Activated CD8-positive, alpha-beta T cell treated with anti-CD3 and anti-CD28 coated beads for 36 hours (primary cell): ENCODE data around the gene NMRK2. TPM values are rescaled to one million over a fixed set of nuclear protein-coding genes. Genes with fewer than 3 reads are reported as not detected.

ENCODE experiments used
- ATAC-seq: fragments of 200-7000 bp; cut with Tn5 transposase; one replicate; pipeline ENCODE4 v1.10.0; 2021; ENCODE audit warnings: mild to moderate bottlenecking, moderate library complexity
- CTCF ChIA-PET: fragments of 350-600 bp; sonication (Branson Sonifier 250); formaldehyde crosslinking; loops from one replicate; lab custom pipeline; 2021; ENCODE audit warnings: antibody characterized with exemption; lab: Charles Lee
- POLR2A ChIA-PET: fragments of 350-600 bp; sonication (Branson Sonifier 250); formaldehyde crosslinking; loops from one replicate; lab custom pipeline; 2021; ENCODE audit warnings: antibody characterized with exemption; lab: Charles Lee
- DNase-seq: peaks from one replicate; pipeline ENCODE4 v3.0.0-alpha.2; 2020
- H3K27ac Mint-ChIP-seq: one replicate; pipeline ENCODE4 v1.8.0; 2021; ENCODE audit warnings: mild to moderate bottlenecking, mixed read lengths
- H3K27me3 Mint-ChIP-seq: one replicate; pipeline ENCODE4 v1.8.0; 2021; ENCODE audit warnings: mixed read lengths
- H3K36me3 Mint-ChIP-seq: one replicate; pipeline ENCODE4 v1.8.0; 2021; ENCODE audit warnings: low read depth, mixed read lengths
- H3K4me1 Mint-ChIP-seq: one replicate; pipeline ENCODE4 v1.8.0; 2021; ENCODE audit warnings: low read depth, mixed read lengths
- H3K4me3 Mint-ChIP-seq: one replicate; pipeline ENCODE4 v1.8.0; 2021; ENCODE audit warnings: mild to moderate bottlenecking, moderate library complexity, mixed read lengths
- H3K9me3 Mint-ChIP-seq: one replicate; pipeline ENCODE4 v1.8.0; 2021; ENCODE audit warnings: mixed read lengths
- intact Hi-C: fragments of 100-400 bp; cut with micrococcal nuclease; formaldehyde crosslinking; loops from one replicate; pipeline ENCODE4 v1.10.0; 2022
- total RNA-seq, 2 experiments: library from RNA; stranded (reverse); gene quantifications; one replicate each; pipeline ENCODE4 v1.2.3, GENCODE V29; 2021
- TF ChIP-seq, protein P1 (sequence below): fragments of 200-600 bp; IDR thresholded peaks from one replicate; pipeline ENCODE4 v1.8.0; 2022; ENCODE audit warnings: antibody characterized with exemption, mild to moderate bottlenecking

The NMRK2 gene
- total RNA-seq, 2 experiments from 2014 or later, result not detected

DNA sequence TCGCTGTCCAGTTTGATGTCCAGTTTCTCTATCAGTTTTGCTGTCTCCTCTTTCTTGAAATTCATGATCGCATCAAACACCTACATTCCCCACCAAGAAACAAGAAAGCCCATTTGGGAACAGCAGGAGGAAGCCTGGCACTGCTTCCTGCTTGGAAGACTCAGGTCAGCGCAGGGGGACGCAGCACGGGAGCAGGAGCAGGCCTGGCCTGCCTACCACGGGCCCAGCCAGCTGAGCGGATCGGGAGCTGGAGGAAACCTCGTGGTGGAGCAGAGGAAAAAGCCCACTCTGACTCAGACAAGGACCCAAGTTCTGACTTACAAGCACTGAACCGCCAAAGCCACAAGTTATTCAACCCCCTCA is 48.5 kb downstream of the NMRK2 start:
- Mint-ChIP-seq H3K4me1 (peaks cover 44% of the 10 kb centered on the region), H3K9me3 (no peaks in the 10 kb centered on the region), H3K27ac (peak overlapping the region; percentile 55), H3K27me3 (no peaks in the 10 kb centered on the region), H3K4me3 (peak overlapping the region; percentile 24), H3K36me3 (peaks cover 79% of the 10 kb centered on the region)
- intact Hi-C loops, result no loop called here
- DNase-seq (no peak), ATAC-seq (no peak)
- TF ChIP-seq, protein P1, sequence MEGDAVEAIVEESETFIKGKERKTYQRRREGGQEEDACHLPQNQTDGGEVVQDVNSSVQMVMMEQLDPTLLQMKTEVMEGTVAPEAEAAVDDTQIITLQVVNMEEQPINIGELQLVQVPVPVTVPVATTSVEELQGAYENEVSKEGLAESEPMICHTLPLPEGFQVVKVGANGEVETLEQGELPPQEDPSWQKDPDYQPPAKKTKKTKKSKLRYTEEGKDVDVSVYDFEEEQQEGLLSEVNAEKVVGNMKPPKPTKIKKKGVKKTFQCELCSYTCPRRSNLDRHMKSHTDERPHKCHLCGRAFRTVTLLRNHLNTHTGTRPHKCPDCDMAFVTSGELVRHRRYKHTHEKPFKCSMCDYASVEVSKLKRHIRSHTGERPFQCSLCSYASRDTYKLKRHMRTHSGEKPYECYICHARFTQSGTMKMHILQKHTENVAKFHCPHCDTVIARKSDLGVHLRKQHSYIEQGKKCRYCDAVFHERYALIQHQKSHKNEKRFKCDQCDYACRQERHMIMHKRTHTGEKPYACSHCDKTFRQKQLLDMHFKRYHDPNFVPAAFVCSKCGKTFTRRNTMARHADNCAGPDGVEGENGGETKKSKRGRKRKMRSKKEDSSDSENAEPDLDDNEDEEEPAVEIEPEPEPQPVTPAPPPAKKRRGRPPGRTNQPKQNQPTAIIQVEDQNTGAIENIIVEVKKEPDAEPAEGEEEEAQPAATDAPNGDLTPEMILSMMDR, result no peak
- POLR2A ChIA-PET, result interaction anchor here (1.9 to 7.8 kb wide), 2 partner anchors 10 to 12 kb away, joined by 8 to 131 read pairs; partner anchors contain the start of gene DAPK3
- CTCF ChIA-PET, result no interaction called here

DNA sequence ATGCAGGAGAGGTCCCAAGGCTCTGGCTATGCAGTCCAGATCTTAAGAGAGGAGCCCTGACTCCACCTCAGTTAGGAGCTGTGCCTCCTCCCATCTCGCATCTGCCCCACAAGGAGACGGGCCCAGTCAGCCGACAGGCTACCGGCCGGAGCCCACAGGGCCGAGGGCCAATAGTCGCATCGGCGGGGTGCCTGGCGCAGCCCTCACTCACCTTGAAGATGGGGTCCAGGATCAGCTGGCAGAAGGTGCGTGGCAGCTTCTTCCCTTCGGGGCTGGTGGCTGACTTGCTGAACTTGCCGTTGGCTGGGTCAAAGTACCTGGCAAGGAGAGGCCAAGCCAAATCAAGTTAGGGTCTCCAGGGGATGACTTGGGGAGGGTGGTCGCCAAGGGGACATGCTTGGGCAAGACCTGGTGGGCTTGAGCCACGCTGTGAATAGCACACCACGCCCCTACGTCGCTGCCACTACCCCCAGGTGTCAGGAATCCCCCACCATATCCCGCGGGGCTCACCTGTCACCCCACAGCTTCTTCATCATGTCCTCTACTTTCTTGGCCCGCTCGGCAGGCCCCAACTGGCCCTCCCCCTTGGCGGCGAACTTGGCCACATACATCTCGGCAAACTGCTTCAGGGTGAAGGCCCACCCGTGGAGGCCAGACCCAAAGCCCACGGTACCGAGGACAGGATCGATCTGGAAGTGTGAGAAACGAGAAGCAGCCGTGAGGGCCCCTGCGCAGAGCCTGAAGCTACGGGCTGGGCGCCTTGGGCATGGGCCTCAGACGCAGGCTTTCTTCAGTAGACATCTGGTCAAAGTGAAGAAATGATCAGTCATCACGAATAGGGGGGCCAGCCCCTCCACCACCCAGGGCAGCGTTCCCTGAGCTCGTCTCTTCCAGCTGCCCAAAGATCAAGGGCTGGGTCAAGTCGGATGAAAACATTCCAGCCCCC is 49.1 kb downstream of the NMRK2 start:
- TF ChIP-seq, protein P1, result no peak
- Mint-ChIP-seq H3K27me3 (no peaks in the 10 kb centered on the region), H3K4me1 (peaks cover 49% of the 10 kb centered on the region), H3K4me3 (peak overlapping the region; percentile 94), H3K27ac (peak overlapping the region; percentile 95), H3K9me3 (no peaks in the 10 kb centered on the region), H3K36me3 (peaks cover 75% of the 10 kb centered on the region)
- ChIA-PET CTCF (no interaction called here), POLR2A (interaction anchor here (0.5 to 7.8 kb wide), 6 partner anchors 10 to 203 kb away, joined by 3 to 131 read pairs (median 3); partner anchors contain the start of genes DAPK3 and PIAS4)
- ATAC-seq (no peak), DNase-seq (no peak)
- intact Hi-C loops, result no loop called here

DNA sequence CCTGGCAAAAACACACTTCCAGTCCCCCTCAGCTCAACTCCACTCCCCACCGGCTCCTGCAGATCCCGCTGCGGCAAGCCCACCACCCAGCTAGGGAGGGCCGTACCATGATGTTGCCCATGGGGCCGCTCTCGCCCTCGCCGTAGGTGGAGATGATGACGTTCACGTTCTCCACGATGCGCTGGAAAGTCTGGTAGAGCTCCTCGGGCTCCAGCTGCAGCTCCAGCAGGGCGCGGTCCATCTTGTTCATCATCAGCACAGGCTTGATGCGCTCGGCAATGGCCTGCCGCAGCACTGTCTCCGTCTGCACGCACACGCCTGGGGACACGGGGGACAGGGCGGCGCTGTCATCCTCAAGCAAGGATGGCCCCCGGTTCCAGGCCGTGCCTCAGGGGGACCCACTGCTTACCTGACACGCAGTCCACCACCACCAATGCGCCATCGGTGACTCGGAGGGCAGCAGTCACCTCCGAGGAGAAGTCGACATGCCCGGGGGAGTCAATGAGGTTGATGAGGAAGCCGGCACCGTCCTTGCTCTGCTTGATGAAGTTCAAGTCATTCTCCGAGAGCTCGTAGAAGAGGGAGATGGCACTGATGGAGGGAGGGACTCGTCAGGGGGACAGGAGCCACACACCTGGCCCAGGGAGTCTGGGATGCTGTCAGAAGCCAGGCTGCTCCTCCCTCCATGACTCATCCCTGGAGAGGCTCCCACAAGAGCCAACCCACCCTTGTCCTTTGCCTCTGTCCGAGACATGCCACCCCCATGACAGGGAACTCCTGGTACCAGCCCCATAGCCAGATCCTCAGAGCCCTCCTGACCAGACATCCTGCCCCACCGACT is 50.1 kb downstream of the NMRK2 start:
- H3K4me1 Mint-ChIP-seq, result peaks cover 53% of the 10 kb centered on the region
- H3K27ac Mint-ChIP-seq, result peak overlapping the region; percentile 95
- TF ChIP-seq, protein P1, result no peak
- H3K4me3 Mint-ChIP-seq, result peak overlapping the region; percentile 94
- no peaks in the 10 kb centered on the region for H3K9me3 Mint-ChIP-seq
- no peak for DNase-seq
- no peaks in the 10 kb centered on the region for H3K27me3 Mint-ChIP-seq
- intact Hi-C loops, result no loop called here
- ChIA-PET POLR2A (interaction anchor here (0.5 to 7.8 kb wide), 13 partner anchors 7 to 221 kb away, joined by 3 to 131 read pairs (median 5); partner anchors contain the start of genes APBA3, DAPK3, MRPL54 and PIAS4), CTCF (interaction anchor here (1.1 kb wide), 1 partner anchor 157 kb away, joined by 3 read pairs; no protein-coding TSS in a partner anchor)
- H3K36me3 Mint-ChIP-seq, result peaks cover 66% of the 10 kb centered on the region
- no peak for ATAC-seq

GRCh38 chr19:3983542-3983914 is 50.7 kb downstream of the NMRK2 start:
- ChIA-PET CTCF (interaction anchor here (1.1 kb wide), 1 partner anchor 156 kb away, joined by 3 read pairs; no protein-coding TSS in a partner anchor), POLR2A (interaction anchor here (0.6 to 7.8 kb wide), 13 partner anchors 8 to 264 kb away, joined by 3 to 131 read pairs (median 5); partner anchors contain the start of genes APBA3, DAPK3, MRPL54 and PIAS4)
- peak overlapping the region; percentile 94 for H3K4me3 Mint-ChIP-seq
- peaks cover 62% of the 10 kb centered on the region for H3K36me3 Mint-ChIP-seq
- no peaks in the 10 kb centered on the region for H3K9me3 Mint-ChIP-seq
- H3K4me1 Mint-ChIP-seq, result peaks cover 49% of the 10 kb centered on the region
- ATAC-seq (no peak), DNase-seq (no peak)
- intact Hi-C loops, result no loop called here
- H3K27me3 Mint-ChIP-seq, result no peaks in the 10 kb centered on the region
- peak overlapping the region; percentile 95 for H3K27ac Mint-ChIP-seq
- TF ChIP-seq, protein P1, result no peak
